Osteoblast (primary cell): ENCODE results near the gene TMEM63A. TPM values are rescaled to one million over a fixed set of nuclear protein-coding genes. Genes with fewer than 3 reads are reported as not detected.

ENCODE experiments used
- DNase-seq: peaks from one replicate; pipeline ENCODE4 v3.0.0; 2011; ENCODE audit warnings: low spot score, mixed read lengths; ENCODE audit not compliant: insufficient read length; ENCODE audit errors: missing footprints
- H2AFZ ChIP-seq: 2 replicates; pipeline ENCODE4 v1.6.0; 2011; ENCODE audit warnings: mild to moderate bottlenecking, low read length
- H3K27ac ChIP-seq: 2 replicates; pipeline ENCODE4 v1.5.1; 2011; ENCODE audit warnings: mild to moderate bottlenecking, low read depth, low read length, moderate library complexity
- H3K27me3 ChIP-seq: 2 replicates; pipeline ENCODE4 v1.6.0; 2012; ENCODE audit warnings: mild to moderate bottlenecking, control low read depth, inconsistent platforms, low read length, moderate library complexity; ENCODE audit not compliant: insufficient read depth
- H3K36me3 ChIP-seq: 2 replicates; pipeline ENCODE4 v1.5.1; 2011; ENCODE audit warnings: mild to moderate bottlenecking, low read length, control low read depth, moderate library complexity; ENCODE audit not compliant: insufficient read depth
- H3K4me1 ChIP-seq: 2 replicates; pipeline ENCODE4 v1.5.1; 2011; ENCODE audit warnings: mild to moderate bottlenecking, low read length, control low read depth, moderate library complexity; ENCODE audit not compliant: insufficient read depth
- H3K4me2 ChIP-seq: 2 replicates; pipeline ENCODE4 v1.6.0; 2011; ENCODE audit warnings: mild to moderate bottlenecking, low read length; ENCODE audit not compliant: insufficient read depth
- H3K4me3 ChIP-seq: fragments of 200-600 bp; sonication (generic); 3 replicates; pipeline ENCODE4 v1.5.1; 2012; ENCODE audit warnings: mild to moderate bottlenecking, low read length, inconsistent platforms; ENCODE audit not compliant: insufficient read depth
- H3K79me2 ChIP-seq: 2 replicates; pipeline ENCODE4 v1.6.0; 2012; ENCODE audit warnings: mild to moderate bottlenecking, low read length, control low read depth, inconsistent platforms; ENCODE audit not compliant: insufficient read depth
- H3K9me3 ChIP-seq: 2 replicates; pipeline ENCODE4 v1.5.1; 2011; ENCODE audit warnings: low read depth, low read length, control low read depth
- H4K20me1 ChIP-seq: 2 replicates; pipeline ENCODE4 v1.6.0; 2012; ENCODE audit warnings: mild to moderate bottlenecking, low read length, control low read depth; ENCODE audit not compliant: insufficient read depth
- CTCF ChIP-seq: IDR thresholded peaks from 2 replicates; pipeline ENCODE4 v1.5.1; 2011; ENCODE audit warnings: mild to moderate bottlenecking, low read depth, low read length, moderate library complexity; ENCODE audit errors: extremely low read depth
- total RNA-seq: library from RNA; depleted of rRNA; stranded (reverse); fragments of >200 nt; gene quantifications from 2 replicates; pipeline ENCODE4 v1.2.3, GENCODE V29; 2012

The TMEM63A gene
- total RNA-seq, 1 donor: 23.2 TPM

- Histone ChIP-seq H3K79me2 (peaks cover 9% of the 10 kb centered on the region), H3K27ac (no peak overlapping the region), H2AFZ (no peak overlapping the region), H3K4me3 (no peak overlapping the region), H3K4me1 (peaks cover 16% of the 10 kb centered on the region), H3K4me2 (no peak overlapping the region), H3K27me3 (no peaks in the 10 kb centered on the region), H4K20me1 (peaks cover 5% of the 10 kb centered on the region), H3K9me3 (no peaks in the 10 kb centered on the region), H3K36me3 (peaks cover 46% of the 10 kb centered on the region)
- no peak for TF ChIP-seq CTCF
- DNase-seq: peak; percentile 55
These were observed 10.1 kb downstream of the TMEM63A start for GRCh38 chr1:225872075-225872430.

- peaks cover 46% of the 10 kb centered on the region for H3K36me3 ChIP-seq
- TF ChIP-seq CTCF: no peak
- peak; percentile 19 for DNase-seq
- H3K4me2 ChIP-seq: no peak overlapping the region
- H3K9me3 ChIP-seq: no peaks in the 10 kb centered on the region
- peaks cover 7% of the 10 kb centered on the region for H3K79me2 ChIP-seq
- H2AFZ ChIP-seq: no peak overlapping the region
- H3K4me1 ChIP-seq: peaks cover 19% of the 10 kb centered on the region
- no peak overlapping the region for H3K27ac ChIP-seq
- peaks cover 7% of the 10 kb centered on the region for H4K20me1 ChIP-seq
- H3K4me3 ChIP-seq: no peak overlapping the region
- no peaks in the 10 kb centered on the region for H3K27me3 ChIP-seq
These were observed 10.7 kb downstream of the TMEM63A start for GRCh38 chr1:225871359-225872074.

- DNase-seq: no peak
- Histone ChIP-seq H3K36me3 (peaks cover 40% of the 10 kb centered on the region), H3K27ac (no peak overlapping the region)
These were observed 11.3 kb downstream of the TMEM63A start for GRCh38 chr1:225870911-225871310.

More at GRCh38 chr1:225870911-225871310, 11.3 kb downstream of the TMEM63A start:
- Histone ChIP-seq H3K9me3 (no peaks in the 10 kb centered on the region), H4K20me1 (peaks cover 8% of the 10 kb centered on the region), H2AFZ (no peak overlapping the region), H3K4me3 (no peak overlapping the region), H3K79me2 (peaks cover 3% of the 10 kb centered on the region), H3K27me3 (no peaks in the 10 kb centered on the region), H3K4me2 (no peak overlapping the region), H3K4me1 (peaks cover 25% of the 10 kb centered on the region)
- no peak for TF ChIP-seq CTCF
